Calu3 (cell line): Measurements from ENCODE around the gene MCM5. TPM values are rescaled to one million over a fixed set of nuclear protein-coding genes. Genes with fewer than 3 reads are reported as not detected.

Experiments
- Bru-seq: library from RNA; stranded (reverse); fragments of 400-500 nt; gene quantifications from one replicate; lab custom pipeline; 2021; lab: Mats Ljungman, UMichigan
- BruChase-seq, 2 experiments: library from RNA; stranded (reverse); fragments of 400-500 nt; gene quantifications; one replicate each; lab custom pipeline; 2021; lab: Mats Ljungman, UMichigan
- BruUV-seq: library from RNA; stranded (reverse); fragments of 400-500 nt; replicated peaks from 2 replicates; lab custom pipeline; 2021; lab: Mats Ljungman, UMichigan
- CTCF ChIA-PET: fragments of 300-600 bp; sonication (Branson Sonifier 250); formaldehyde crosslinking; loops from one replicate; lab custom pipeline; 2022; ENCODE audit warnings: antibody characterized with exemption; lab: Charles Lee
- DNase-seq: peaks from one replicate; pipeline ENCODE4 v3.0.0; 2022
- H3K27ac Mint-ChIP-seq: one replicate; pipeline ENCODE4 v1.8.0; 2022; ENCODE audit warnings: mixed read lengths; ENCODE audit not compliant: unreplicated experiment
- H3K27me3 Mint-ChIP-seq: one replicate; pipeline ENCODE4 v1.8.0; 2022; ENCODE audit warnings: mixed read lengths; ENCODE audit not compliant: unreplicated experiment
- H3K36me3 Mint-ChIP-seq: one replicate; pipeline ENCODE4 v1.8.0; 2022; ENCODE audit warnings: mild to moderate bottlenecking, moderate library complexity, mixed read lengths; ENCODE audit not compliant: insufficient read depth, unreplicated experiment
- H3K4me1 Mint-ChIP-seq: one replicate; pipeline ENCODE4 v1.8.0; 2022; ENCODE audit warnings: mild to moderate bottlenecking, low read depth, mixed read lengths; ENCODE audit not compliant: unreplicated experiment
- H3K4me3 Mint-ChIP-seq: one replicate; pipeline ENCODE4 v1.8.0; 2022; ENCODE audit warnings: mild to moderate bottlenecking, low read depth, moderate library complexity, mixed read lengths; ENCODE audit not compliant: unreplicated experiment
- H3K9me3 Mint-ChIP-seq: one replicate; pipeline ENCODE4 v1.8.0; 2022; ENCODE audit warnings: low read depth, mixed read lengths; ENCODE audit not compliant: unreplicated experiment
- CTCF ChIP-seq: fragments of 200-600 bp; IDR thresholded peaks from one replicate; pipeline ENCODE4 v1.8.0; 2022; ENCODE audit warnings: antibody characterized with exemption; ENCODE audit not compliant: unreplicated experiment
- intact Hi-C: fragments of 100-400 bp; cut with micrococcal nuclease; formaldehyde crosslinking; loops from one replicate; pipeline ENCODE4 v1.10.0; 2022; ENCODE audit not compliant: unreplicated experiment
- long read RNA-seq: library from polyadenylated mRNA; stranded (forward); transcript quantifications from one replicate; pipeline ENCODE4 v2.0.0, GENCODE V29; 2022
- total RNA-seq: library from RNA; stranded (reverse); gene quantifications from 2 replicates; pipeline ENCODE4 v1.2.3, GENCODE V29; 2022

Gene MCM5
- 88.4 and 93.0 TPM in 2 replicates for total RNA-seq
- Bru-seq, nascent RNA: percentile 73 among the genes with signal in this experiment
- BruChase-seq, experiment 1, labeled RNA remaining after a 6-hour chase: percentile 75 among the genes with signal in this experiment
- percentile 73 among the genes with signal in this experiment for BruChase-seq, experiment 2, labeled RNA remaining after a 2-hour chase
- long read RNA-seq, transcript MCM5-201 (17 exons, 3,534 nt): major isoform, 111 of 131 reads
- long read RNA-seq, partial matches to known transcripts: 14 of 131 reads
- long read RNA-seq, other reads (novel, unspliced or antisense): 6 of 131 reads

DNA sequence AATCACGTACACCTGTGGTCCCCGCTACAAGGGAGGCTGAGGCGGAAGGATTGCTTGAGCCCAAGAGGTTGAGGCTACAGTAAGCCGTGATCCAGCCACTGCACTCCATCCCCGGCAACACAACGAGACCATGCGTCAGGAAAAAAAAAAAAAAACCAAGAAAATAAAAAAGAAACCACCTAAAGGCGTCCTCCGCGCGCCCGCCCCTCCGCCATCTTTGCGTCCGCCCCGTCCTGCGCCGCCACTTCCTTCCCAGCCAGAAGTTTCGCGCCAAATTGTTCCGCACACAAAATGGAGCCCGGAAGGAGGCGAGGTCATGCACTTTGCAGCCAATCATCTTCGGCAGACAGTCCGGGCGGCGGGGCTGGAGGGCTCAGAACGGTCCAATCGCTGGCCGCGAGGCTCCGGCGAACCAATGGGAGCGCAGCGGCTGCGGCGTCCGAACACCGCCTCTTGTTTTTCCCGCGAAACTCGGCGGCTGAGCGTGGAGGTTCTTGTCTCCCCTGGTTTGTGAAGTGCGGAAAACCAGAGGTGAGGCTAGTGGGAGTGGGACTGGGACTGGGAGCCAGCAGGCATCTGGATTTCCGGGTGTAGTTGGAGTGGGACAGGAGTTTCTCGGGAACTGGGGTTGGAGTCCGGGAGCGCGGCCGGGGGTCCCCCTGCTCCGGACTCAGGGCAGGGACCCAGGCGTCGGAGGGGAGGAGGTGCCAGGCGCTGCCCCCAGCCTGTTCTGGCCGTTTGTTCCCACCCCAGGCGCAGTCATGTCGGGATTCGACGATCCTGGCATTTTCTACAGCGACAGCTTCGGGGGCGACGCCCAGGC lies at the start of gene MCM5:
Gene MCM5, plus strand, starts transcription at position 463 of the 823 bp plus-strand sequence. Its CDS starts 299 bp downstream, at position 762.
- Mint-ChIP-seq H3K4me1 (peaks cover 21% of the 10 kb centered on the region), H3K36me3 (peaks cover 55% of the 10 kb centered on the region), H3K27ac (peak within 1 kb of the TSS; percentile 96), H3K27me3 (no peaks in the 10 kb centered on the region), H3K9me3 (no peaks in the 10 kb centered on the region), H3K4me3 (peak within 1 kb of the TSS; percentile 100)
- DNase-seq: peak; percentile 97
- CTCF ChIA-PET: interaction anchor here (0.7 kb wide), 1 partner anchor 176 kb away, joined by 3 read pairs; no protein-coding TSS in a partner anchor
- intact Hi-C loops: loop anchor here (5.0 kb wide), 1 partner anchor 48 kb away; no protein-coding TSS in a partner anchor
- no peak for TF ChIP-seq CTCF
- BruUV-seq: no TSS peak

DNA sequence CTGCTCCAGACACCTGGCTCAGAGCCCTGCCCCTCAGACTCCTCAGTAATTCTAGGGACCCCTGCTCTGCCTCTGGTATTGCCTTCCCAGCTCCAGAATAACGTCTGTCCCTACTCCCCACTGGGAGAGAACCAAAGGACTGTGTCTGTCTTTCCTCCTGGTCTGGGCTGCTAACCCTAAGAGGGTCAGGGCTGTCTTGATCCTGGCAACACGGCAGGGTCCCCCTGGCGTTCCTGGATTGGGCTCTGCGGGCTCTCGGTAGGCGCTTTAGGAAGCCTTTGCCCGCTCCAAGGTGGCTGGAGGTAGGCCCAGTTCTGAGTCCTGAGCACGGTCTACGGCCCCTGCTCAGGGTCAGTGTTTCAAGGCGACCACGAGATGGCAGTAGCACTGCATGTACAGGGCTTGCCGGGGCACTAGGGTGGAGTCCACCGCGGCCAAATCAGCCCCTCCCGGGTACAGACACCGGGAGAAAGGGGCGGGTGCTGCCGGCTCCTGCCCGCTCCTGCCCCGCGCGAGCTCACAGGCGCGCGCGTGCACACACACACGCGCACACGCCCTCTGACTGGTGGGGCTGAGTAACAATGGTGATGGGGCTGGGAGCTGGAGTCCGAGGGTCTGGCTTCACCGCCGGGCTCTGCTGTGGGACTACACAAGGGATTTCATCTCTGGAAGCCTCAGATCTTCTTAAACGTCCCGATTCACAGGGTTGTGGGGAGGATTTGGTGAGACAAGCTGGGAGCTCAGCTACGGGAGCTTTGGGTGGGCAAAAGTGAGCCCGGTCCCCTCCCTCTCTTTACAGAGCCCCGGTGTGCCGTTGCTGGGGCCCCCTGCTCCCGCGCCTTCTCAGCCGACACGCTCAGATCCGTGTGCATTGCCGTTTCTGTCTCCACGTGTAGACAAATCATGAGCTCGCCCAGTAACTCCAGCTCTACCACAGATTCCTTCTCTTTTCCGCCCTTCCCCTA lies 49.1 kb upstream of the MCM5 start:
- CTCF ChIA-PET: interaction anchor here (0.9 to 2.2 kb wide), 5 partner anchors 27 to 271 kb away, joined by 3 to 13 read pairs (median 4); no protein-coding TSS in a partner anchor
- peaks cover 50% of the 10 kb centered on the region for H3K36me3 Mint-ChIP-seq
- BruUV-seq: no TSS peak
- peak overlapping the region; percentile 57 for H3K27ac Mint-ChIP-seq
- H3K4me3 Mint-ChIP-seq: peak overlapping the region; percentile 96
- TF ChIP-seq CTCF: peak; percentile 93
- no peaks in the 10 kb centered on the region for H3K27me3 Mint-ChIP-seq
- intact Hi-C loops: loop anchor here (2.0 to 5.0 kb wide), 4 partner anchors 46 to 771 kb away; no protein-coding TSS in a partner anchor
- peaks cover 20% of the 10 kb centered on the region for H3K4me1 Mint-ChIP-seq
- peak; percentile 94 for DNase-seq
- H3K9me3 Mint-ChIP-seq: no peaks in the 10 kb centered on the region

GRCh38 chr22:35352214-35353111 lies 47.5 kb upstream of the MCM5 start:
- intact Hi-C loops: loop anchor here (5.0 kb wide), 2 partner anchors 45 to 770 kb away; no protein-coding TSS in a partner anchor
- CTCF ChIA-PET: no interaction called here
- H3K36me3 Mint-ChIP-seq: peaks cover 41% of the 10 kb centered on the region
- BruUV-seq: no TSS peak
- H3K27ac Mint-ChIP-seq: no peak overlapping the region
- peak; percentile 42 for TF ChIP-seq CTCF
- H3K9me3 Mint-ChIP-seq: no peaks in the 10 kb centered on the region
- DNase-seq: peak; percentile 45
- H3K27me3 Mint-ChIP-seq: no peaks in the 10 kb centered on the region
- H3K4me3 Mint-ChIP-seq: no peak overlapping the region
- peaks cover 20% of the 10 kb centered on the region for H3K4me1 Mint-ChIP-seq
